Esophagus squamous epithelium (tissue), 4 donors: ENCODE results near the gene NOSTRIN.

Experiments used
- POLR2A ChIP-seq, 4 donors: fragments of 450-650 bp; IDR thresholded peaks; one replicate each; pipeline ENCODE4 v1.6.1; 2017; ENCODE audit warnings: antibody characterized with exemption in 4 of 4, mild to moderate bottlenecking in 4 of 4, moderate library complexity in 3 of 4
- TF ChIP-seq, protein P1 (sequence below), 6 experiments: fragments of 450-650 bp in 4 of 6; fragments of 200-600 bp in 2 of 6; sonication (generic) in 2 of 6; IDR thresholded peaks; one replicate each; pipeline ENCODE4 v1.5.1; 2016 to 2019; ENCODE audit warnings: antibody characterized with exemption in 6 of 6, mild to moderate bottlenecking in 4 of 6, moderate library complexity in 4 of 6

DNA sequence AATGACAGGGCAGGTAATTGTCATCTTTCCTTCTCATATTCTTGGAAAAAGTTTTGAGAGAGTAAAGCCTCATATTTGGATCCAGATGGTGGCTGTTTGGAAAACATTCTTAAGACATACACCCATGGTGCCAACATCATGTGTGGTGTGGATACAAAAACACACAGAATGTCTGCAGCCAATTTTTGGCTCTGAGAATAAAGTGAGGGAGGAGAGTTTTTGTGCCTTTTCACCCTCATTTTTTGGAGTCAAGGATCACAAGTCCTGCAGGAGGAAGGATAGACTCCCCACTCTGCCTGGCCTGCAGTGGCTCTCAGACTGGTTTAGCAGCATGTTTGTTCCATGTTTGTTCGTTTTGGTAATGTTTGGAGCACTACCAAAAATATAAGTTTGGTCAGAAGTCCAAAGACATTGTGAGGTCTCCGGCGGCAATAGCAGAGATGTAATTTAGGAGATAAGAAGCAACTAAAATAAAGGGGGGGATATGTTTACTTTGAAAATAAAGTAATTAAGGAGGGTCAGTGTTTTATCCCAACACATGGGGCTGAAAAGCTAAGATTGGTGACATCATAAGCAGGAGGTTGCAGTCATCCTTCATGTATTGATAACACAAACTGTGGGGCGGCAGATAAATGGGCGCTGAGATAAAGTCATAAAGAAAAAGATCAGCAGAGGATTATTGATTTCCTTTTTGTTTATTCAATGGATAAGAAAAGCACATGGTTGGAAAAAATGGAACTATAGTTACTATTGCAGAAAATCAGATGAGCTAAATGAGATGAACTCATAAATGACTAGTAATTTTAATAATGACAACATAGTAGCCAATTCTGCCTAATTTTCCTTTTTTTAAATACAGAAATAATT lies 655 bp downstream of the NOSTRIN start:
- TF ChIP-seq POLR2A (IDR thresholded peaks at IDR 0.05): no peak
- TF ChIP-seq, protein P1, sequence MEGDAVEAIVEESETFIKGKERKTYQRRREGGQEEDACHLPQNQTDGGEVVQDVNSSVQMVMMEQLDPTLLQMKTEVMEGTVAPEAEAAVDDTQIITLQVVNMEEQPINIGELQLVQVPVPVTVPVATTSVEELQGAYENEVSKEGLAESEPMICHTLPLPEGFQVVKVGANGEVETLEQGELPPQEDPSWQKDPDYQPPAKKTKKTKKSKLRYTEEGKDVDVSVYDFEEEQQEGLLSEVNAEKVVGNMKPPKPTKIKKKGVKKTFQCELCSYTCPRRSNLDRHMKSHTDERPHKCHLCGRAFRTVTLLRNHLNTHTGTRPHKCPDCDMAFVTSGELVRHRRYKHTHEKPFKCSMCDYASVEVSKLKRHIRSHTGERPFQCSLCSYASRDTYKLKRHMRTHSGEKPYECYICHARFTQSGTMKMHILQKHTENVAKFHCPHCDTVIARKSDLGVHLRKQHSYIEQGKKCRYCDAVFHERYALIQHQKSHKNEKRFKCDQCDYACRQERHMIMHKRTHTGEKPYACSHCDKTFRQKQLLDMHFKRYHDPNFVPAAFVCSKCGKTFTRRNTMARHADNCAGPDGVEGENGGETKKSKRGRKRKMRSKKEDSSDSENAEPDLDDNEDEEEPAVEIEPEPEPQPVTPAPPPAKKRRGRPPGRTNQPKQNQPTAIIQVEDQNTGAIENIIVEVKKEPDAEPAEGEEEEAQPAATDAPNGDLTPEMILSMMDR (IDR thresholded peaks at IDR 0.05): no peak
